Sigmoid colon (tissue), 7 donors: ENCODE data around the gene C1QTNF8. TPM values are rescaled to one million over a fixed set of nuclear protein-coding genes. Genes with fewer than 3 reads are reported as not detected.

ENCODE experiments used
- DNase-seq: peaks from one replicate; pipeline ENCODE4 v3.0.0-alpha.2; 2019
- H3K27ac ChIP-seq, 4 donors: fragments of 200-600 bp; sonication (generic); one replicate each; pipeline ENCODE4 v1.5.1; 2016 to 2019; ENCODE audit warnings: mild to moderate bottlenecking in 1 of 4
- H3K27me3 ChIP-seq, 3 donors: fragments of 200-600 bp; sonication (generic); one replicate each; pipeline ENCODE4 v1.5.1; 2019; ENCODE audit warnings: mild to moderate bottlenecking in 1 of 3
- H3K36me3 ChIP-seq, 4 donors: fragments of 200-600 bp; sonication (generic); one replicate each; pipeline ENCODE4 v1.5.1; 2016 to 2019
- H3K4me1 ChIP-seq, 4 donors: fragments of 200-600 bp; sonication (generic); one replicate each; pipeline ENCODE4 v1.5.1; 2017 to 2019
- H3K4me3 ChIP-seq, 4 donors: fragments of 200-600 bp; sonication (generic); one replicate each; pipeline ENCODE4 v1.5.1; 2017 to 2019; ENCODE audit warnings: mild to moderate bottlenecking in 2 of 4, moderate library complexity in 1 of 4
- H3K9me3 ChIP-seq, 4 donors: fragments of 200-600 bp in 3 of 4; sonication (generic) in 3 of 4; one replicate each; pipeline versions ENCODE4 v1.5.1 to v1.6.1; 2013 to 2019
- CTCF ChIP-seq, 4 experiments: fragments of 450-650 bp in 3 of 4; fragments of 200-600 bp in 1 of 4; IDR thresholded peaks; one replicate each; pipeline ENCODE4 v1.5.1; 2016 to 2019; ENCODE audit warnings: antibody characterized with exemption in 4 of 4, mild to moderate bottlenecking in 3 of 4, moderate library complexity in 2 of 4
- EP300 ChIP-seq, 4 donors: sonication (generic); formaldehyde crosslinking; IDR thresholded peaks; one replicate each; pipeline ENCODE4 v1.6.1; 2017; ENCODE audit warnings: antibody characterized with exemption in 4 of 4
- POLR2A ChIP-seq, 2 donors: fragments of 450-650 bp; IDR thresholded peaks; one replicate each; pipeline ENCODE4 v1.6.1; 2016; ENCODE audit warnings: antibody characterized with exemption in 2 of 2, mild to moderate bottlenecking in 2 of 2, moderate library complexity in 2 of 2
- POLR2AphosphoS5 ChIP-seq, 4 donors: sonication (generic); formaldehyde crosslinking; IDR thresholded peaks; one replicate each; pipeline ENCODE4 v1.6.1; 2017; ENCODE audit warnings: antibody characterized with exemption in 4 of 4
- WGBS, 2 donors: extraction: QIAGEN DNeasy Blood & Tissue Kit; methylation state at CpG; one replicate each; pipeline ENCODE4 v1.1.7; 2013; 5-methylcytosine and 5-hydroxymethylcytosine counted together
- intact Hi-C: fragments of 100-400 bp; cut with DNase I; formaldehyde crosslinking; loops from one replicate; pipeline ENCODE4 v1.15.1; 2023
- polyA plus RNA-seq, 3 donors: library from polyadenylated mRNA; stranded (reverse); fragments of 200-250 nt; gene quantifications; one replicate each; pipeline ENCODE4 v1.2.3, GENCODE V29; 2013
- total RNA-seq, 4 donors: library from RNA; depleted of rRNA; stranded (reverse); fragments of >200 nt; gene quantifications; one replicate each; pipeline ENCODE4 v1.1.0, GENCODE V29; 2016
- donor health status: healthy with polysubstance abuse.
- donor health status: Bipolar disorder and iron deficiency.
- donor health status: healthy.

The C1QTNF8 gene
- total RNA-seq (not detected), polyA plus RNA-seq (not detected)

- H3K4me1 ChIP-seq: no peaks in the 10 kb centered on the region
- H3K36me3 ChIP-seq: no peaks in the 10 kb centered on the region
- no peak for TF ChIP-seq CTCF (IDR thresholded peaks at IDR 0.05)
- no peak for TF ChIP-seq EP300 (IDR thresholded peaks at IDR 0.05)
- TF ChIP-seq POLR2A (IDR thresholded peaks at IDR 0.05): no peak
- TF ChIP-seq POLR2AphosphoS5 (IDR thresholded peaks at IDR 0.05): no peak
- peaks cover 10 to 61% (median 42%) of the 10 kb centered on the region in 3 donors for H3K27me3 ChIP-seq
- no peak within 1 kb of the TSS for H3K4me3 ChIP-seq
- intact Hi-C loops: no loop called here
- DNase-seq: no peak
- no peaks in the 10 kb centered on the region for H3K9me3 ChIP-seq
- WGBS, 2 donors: 47 to 70% methylated on average over 55 of the region's 55 CpGs
- H3K27ac ChIP-seq: no peak within 1 kb of the TSS
Measured at GRCh38 chr16:1096169-1097082, at the start of gene C1QTNF8. TSS of gene C1QTNF8 (minus strand) at chr16:1096244. CDS start at chr16:1094922, 1,322 bp downstream.

- TF ChIP-seq EP300 (IDR thresholded peaks at IDR 0.05) (no peak), CTCF (IDR thresholded peaks at IDR 0.05) (no peak), POLR2AphosphoS5 (IDR thresholded peaks at IDR 0.05) (no peak), POLR2A (IDR thresholded peaks at IDR 0.05) (no peak)
- intact Hi-C loops: no loop called here
- WGBS, 2 donors: 43 to 64% methylated on average over 30 of the region's 30 CpGs
Measured at GRCh38 chr16:1145383-1146100, 49.5 kb upstream of the C1QTNF8 start.

GRCh38 chr16:1144476-1145382, 48.7 kb upstream of the C1QTNF8 start:
- H3K27ac ChIP-seq: no peak overlapping the region
- H3K36me3 ChIP-seq: no peaks in the 10 kb centered on the region
- TF ChIP-seq POLR2AphosphoS5 (IDR thresholded peaks at IDR 0.05): no peak
- TF ChIP-seq EP300 (IDR thresholded peaks at IDR 0.05): no peak
- TF ChIP-seq POLR2A (IDR thresholded peaks at IDR 0.05): no peak
- TF ChIP-seq CTCF (IDR thresholded peaks at IDR 0.05): no peak
- intact Hi-C loops: no loop called here
- H3K27me3 ChIP-seq: no peaks in the 10 kb centered on the region
- H3K9me3 ChIP-seq: no peaks in the 10 kb centered on the region
- 77 to 78% methylated on average over 46 of the region's 46 CpGs for WGBS, 2 donors
- H3K4me1 ChIP-seq: peaks cover 0 to 2% (median under 1%) of the 10 kb centered on the region in 4 donors
- no peak for DNase-seq
- no peak overlapping the region for H3K4me3 ChIP-seq

More at GRCh38 chr16:1145383-1146100, 49.5 kb upstream of the C1QTNF8 start:
- Histone ChIP-seq H3K27ac (no peak overlapping the region), H3K9me3 (no peaks in the 10 kb centered on the region), H3K36me3 (no peaks in the 10 kb centered on the region), H3K27me3 (no peaks in the 10 kb centered on the region), H3K4me1 (peaks cover 0 to 10% (median 8%) of the 10 kb centered on the region in 4 donors), H3K4me3 (no peak overlapping the region)
- DNase-seq: no peak

- WGBS, 2 donors: 73 to 83% methylated on average over 23 of the region's 23 CpGs
- no peak for TF ChIP-seq POLR2A (IDR thresholded peaks at IDR 0.05)
- TF ChIP-seq CTCF (IDR thresholded peaks at IDR 0.05): no peak
- no peak for TF ChIP-seq EP300 (IDR thresholded peaks at IDR 0.05)
- TF ChIP-seq POLR2AphosphoS5 (IDR thresholded peaks at IDR 0.05): no peak
- Histone ChIP-seq H3K27me3 (no peaks in the 10 kb centered on the region), H3K4me1 (no peaks in the 10 kb centered on the region), H3K27ac (no peak overlapping the region), H3K36me3 (no peaks in the 10 kb centered on the region), H3K4me3 (no peak overlapping the region), H3K9me3 (no peaks in the 10 kb centered on the region)
- no peak for DNase-seq
- intact Hi-C loops: no loop called here
Measured at GRCh38 chr16:1143761-1144450, 47.9 kb upstream of the C1QTNF8 start.
